SU-DHL-6 (cell line): ENCODE measurements around the gene CHRM5.

Experiments used
- H2AFZ ChIP-seq: fragments of 200-600 bp; sonication (generic); 2 replicates; pipeline ENCODE4 v1.6.1; 2014; ENCODE audit warnings: low read depth, mild to moderate bottlenecking, moderate library complexity, mixed read lengths, antibody characterized with exemption, low read length; ENCODE audit not compliant: severe bottlenecking
- H3F3A ChIP-seq: fragments of 200-600 bp; shearing (Covaris generic); 2 replicates; pipeline ENCODE4 v1.6.0; 2016; ENCODE audit warnings: antibody characterized with exemption, mild to moderate bottlenecking; ENCODE audit not compliant: insufficient read depth
- H3K27ac ChIP-seq: fragments of 200-600 bp; sonication (generic); 2 replicates; pipeline ENCODE4 v1.5.1; 2016; ENCODE audit warnings: low read depth, mild to moderate bottlenecking, low read length, moderate library complexity, mixed read lengths
- H3K27me3 ChIP-seq: fragments of 200-600 bp; sonication (generic), shearing (Covaris generic); 2 replicates; pipeline ENCODE4 v1.6.0; 2014; ENCODE audit warnings: mild to moderate bottlenecking, low read length
- H3K36me3 ChIP-seq: fragments of 200-600 bp; sonication (generic); 2 replicates; pipeline ENCODE4 v1.6.1; 2014; ENCODE audit warnings: mild to moderate bottlenecking, low read length, mixed read lengths
- H3K4me2 ChIP-seq: fragments of 300-600, 200-600 bp; shearing (Covaris generic), sonication (generic); 2 replicates; pipeline ENCODE4 v1.6.0; 2014; ENCODE audit warnings: low read length, low read depth, mild to moderate bottlenecking; ENCODE audit not compliant: poor library complexity, severe bottlenecking
- H3K4me3 ChIP-seq: fragments of 200-600 bp; sonication (generic); 2 replicates; pipeline ENCODE4 v1.5.1; 2014; ENCODE audit warnings: antibody characterized with exemption, low read length, mild to moderate bottlenecking, mixed read lengths; ENCODE audit not compliant: insufficient read depth, poor library complexity, severe bottlenecking
- H3K79me2 ChIP-seq: fragments of 200-600 bp; sonication (generic); 2 replicates; pipeline ENCODE4 v1.6.1; 2014; ENCODE audit warnings: mild to moderate bottlenecking, low read length, moderate library complexity; ENCODE audit not compliant: insufficient read depth
- H3K9ac ChIP-seq: fragments of 200-600 bp; sonication (generic); 2 replicates; pipeline ENCODE4 v1.7.0; 2014; ENCODE audit warnings: mild to moderate bottlenecking, low read length
- H3K9me2 ChIP-seq: fragments of 200-600 bp; sonication (generic); replicated peaks from 2 replicates; pipeline ENCODE4 v1.6.1; 2014; ENCODE audit warnings: low read length; ENCODE audit not compliant: insufficient read depth
- H3K9me3 ChIP-seq: fragments of 200-600 bp; sonication (generic); 2 replicates; pipeline ENCODE4 v1.6.1; 2014; ENCODE audit warnings: low read length, mixed read lengths; ENCODE audit not compliant: insufficient read depth
- H4K20me1 ChIP-seq: fragments of 200-600 bp; sonication (generic); 2 replicates; pipeline ENCODE4 v1.6.1; 2014; ENCODE audit warnings: low read depth, mild to moderate bottlenecking, antibody characterized with exemption, low read length, moderate library complexity, mixed read lengths
- EZH2phosphoT487 ChIP-seq: fragments of 200-600 bp; sonication (generic), shearing (Covaris generic); conservative IDR thresholded peaks from 2 replicates; pipeline ENCODE4 v1.6.1; 2018; ENCODE audit warnings: mild to moderate bottlenecking, antibody characterized with exemption, low read length, moderate library complexity, mixed read lengths
- TF ChIP-seq, protein P1 (sequence below): fragments of 200-600 bp; sonication (generic); IDR thresholded peaks from one replicate; pipeline ENCODE4 v1.5.1; 2017; ENCODE audit warnings: antibody characterized with exemption, mild to moderate bottlenecking, low read length, moderate library complexity; ENCODE audit not compliant: insufficient read depth, poor library complexity, severe bottlenecking

The CHRM5 gene

DNA sequence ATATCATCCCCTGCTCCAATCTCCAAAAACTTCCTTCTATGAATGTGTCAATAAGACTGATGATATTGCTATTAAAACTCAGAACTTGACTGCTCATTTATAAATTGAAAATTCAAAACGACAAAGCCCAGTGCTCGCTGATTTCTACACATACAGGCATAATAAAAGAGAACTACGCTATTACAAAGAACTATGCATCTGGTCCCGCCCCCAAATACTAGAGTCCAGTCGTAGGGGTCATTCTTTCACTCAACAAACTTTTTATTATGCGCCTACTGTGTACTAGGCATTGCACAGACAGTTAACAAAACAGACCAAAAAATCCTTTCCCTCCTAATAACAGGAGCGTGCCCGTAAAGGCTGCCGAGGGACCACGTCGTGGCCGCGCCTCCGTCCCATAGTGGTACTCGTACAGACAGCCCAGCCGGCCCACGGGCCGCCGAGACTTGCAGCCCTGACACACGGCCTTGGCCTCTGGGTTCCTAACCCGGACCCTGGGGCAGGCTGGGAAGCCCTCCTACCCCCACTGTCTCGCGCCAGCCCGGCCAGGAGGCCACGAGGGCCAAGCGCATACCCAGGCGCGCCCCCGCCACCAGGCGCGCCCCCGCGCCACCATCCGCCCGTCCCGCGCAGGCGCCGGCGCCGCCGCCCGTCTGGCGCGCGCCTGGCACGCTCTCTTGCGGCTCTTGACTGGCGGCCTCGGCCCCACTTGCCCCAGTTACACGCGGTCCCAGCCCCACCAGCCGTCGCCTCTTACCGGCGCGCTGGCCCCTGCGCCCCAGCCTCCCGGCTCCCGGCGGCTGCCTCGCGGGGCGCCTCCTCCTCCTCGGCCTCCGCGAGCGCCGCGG, 70.0 kb downstream of the CHRM5 start:
- H3K4me2 ChIP-seq = peak overlapping the region; percentile 98
- H3K36me3 ChIP-seq = no peaks in the 10 kb centered on the region
- H3K9ac ChIP-seq = peak overlapping the region; percentile 93
- H3K27me3 ChIP-seq = no peaks in the 10 kb centered on the region
- H3K4me3 ChIP-seq = peak overlapping the region; percentile 93
- H3K9me3 ChIP-seq = no peaks in the 10 kb centered on the region
- H3F3A ChIP-seq = peaks cover 15% of the 10 kb centered on the region
- peaks cover 7% of the 10 kb centered on the region for H3K79me2 ChIP-seq
- peak overlapping the region; percentile 74 for H3K27ac ChIP-seq
- no peaks in the 10 kb centered on the region for H4K20me1 ChIP-seq
- peak overlapping the region; percentile 98 for H2AFZ ChIP-seq
- H3K9me2 ChIP-seq = no peaks in the 10 kb centered on the region
- TF ChIP-seq, protein P1, sequence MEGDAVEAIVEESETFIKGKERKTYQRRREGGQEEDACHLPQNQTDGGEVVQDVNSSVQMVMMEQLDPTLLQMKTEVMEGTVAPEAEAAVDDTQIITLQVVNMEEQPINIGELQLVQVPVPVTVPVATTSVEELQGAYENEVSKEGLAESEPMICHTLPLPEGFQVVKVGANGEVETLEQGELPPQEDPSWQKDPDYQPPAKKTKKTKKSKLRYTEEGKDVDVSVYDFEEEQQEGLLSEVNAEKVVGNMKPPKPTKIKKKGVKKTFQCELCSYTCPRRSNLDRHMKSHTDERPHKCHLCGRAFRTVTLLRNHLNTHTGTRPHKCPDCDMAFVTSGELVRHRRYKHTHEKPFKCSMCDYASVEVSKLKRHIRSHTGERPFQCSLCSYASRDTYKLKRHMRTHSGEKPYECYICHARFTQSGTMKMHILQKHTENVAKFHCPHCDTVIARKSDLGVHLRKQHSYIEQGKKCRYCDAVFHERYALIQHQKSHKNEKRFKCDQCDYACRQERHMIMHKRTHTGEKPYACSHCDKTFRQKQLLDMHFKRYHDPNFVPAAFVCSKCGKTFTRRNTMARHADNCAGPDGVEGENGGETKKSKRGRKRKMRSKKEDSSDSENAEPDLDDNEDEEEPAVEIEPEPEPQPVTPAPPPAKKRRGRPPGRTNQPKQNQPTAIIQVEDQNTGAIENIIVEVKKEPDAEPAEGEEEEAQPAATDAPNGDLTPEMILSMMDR = no peak
- TF ChIP-seq EZH2phosphoT487 = no peak

DNA sequence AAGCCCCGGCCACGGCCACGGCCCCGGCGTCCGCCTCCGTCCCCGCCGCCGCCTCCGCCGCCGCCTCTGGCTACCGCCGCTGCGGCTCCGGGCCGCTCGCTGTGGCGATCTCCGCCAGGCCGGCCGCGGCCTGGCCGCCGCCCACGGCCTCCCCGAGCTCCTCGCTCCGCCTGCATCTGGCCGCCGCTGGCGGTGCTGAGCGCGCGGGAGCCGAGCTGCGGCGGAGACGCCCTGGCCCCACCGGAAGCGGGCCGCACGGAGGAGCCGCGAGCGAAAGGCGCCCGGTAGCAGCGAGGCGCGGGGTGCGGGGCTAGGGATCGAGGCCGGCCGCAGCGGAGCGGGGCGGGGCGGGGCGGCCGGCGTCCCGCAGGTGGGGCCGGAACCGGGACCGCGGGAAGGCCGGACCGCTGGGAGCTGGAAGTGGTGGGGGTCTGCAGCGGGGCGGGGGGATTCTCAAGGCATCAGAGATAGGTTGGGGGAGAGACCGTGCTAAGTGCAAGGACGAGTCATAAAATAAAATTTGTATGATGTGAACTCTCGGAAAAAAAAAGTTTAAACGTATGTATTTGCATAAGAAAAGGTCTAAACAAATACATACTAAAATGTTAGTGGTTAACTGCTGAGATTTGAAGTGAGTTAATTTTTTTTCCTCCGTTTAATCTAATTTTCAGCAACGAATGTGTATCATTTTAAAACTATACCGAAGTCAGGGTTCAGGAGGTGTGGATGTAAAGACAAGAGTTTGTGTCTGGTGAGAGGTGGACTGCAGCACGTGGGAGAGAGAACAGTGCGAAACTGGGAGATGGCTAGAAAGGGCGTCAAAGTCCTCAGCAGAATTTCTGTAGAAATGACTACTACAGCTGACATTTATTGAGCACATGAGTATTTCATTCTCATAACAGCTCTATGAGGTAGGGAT, 70.8 kb downstream of the CHRM5 start, which contains the start of gene AVEN:
Gene AVEN, minus strand, starts transcription at position 334 of the 919 bp plus-strand sequence. Its CDS starts 158 bp downstream, at position 176.
- peaks cover 15% of the 10 kb centered on the region for H3F3A ChIP-seq
- peak within 1 kb of the TSS; percentile 98 for H3K4me2 ChIP-seq
- peak within 1 kb of the TSS; percentile 93 for H3K9ac ChIP-seq
- peak within 1 kb of the TSS; percentile 98 for H2AFZ ChIP-seq
- TF ChIP-seq EZH2phosphoT487 = no peak
- TF ChIP-seq, protein P1 = no peak
- no peaks in the 10 kb centered on the region for H3K9me3 ChIP-seq
- no peaks in the 10 kb centered on the region for H3K27me3 ChIP-seq
- H3K27ac ChIP-seq = peak within 1 kb of the TSS; percentile 74
- no peaks in the 10 kb centered on the region for H4K20me1 ChIP-seq
- H3K9me2 ChIP-seq = no peaks in the 10 kb centered on the region
- peak within 1 kb of the TSS; percentile 93 for H3K4me3 ChIP-seq
- peaks cover 7% of the 10 kb centered on the region for H3K79me2 ChIP-seq
- no peaks in the 10 kb centered on the region for H3K36me3 ChIP-seq

GRCh38 chr15:34039790-34040113, 71.5 kb downstream of the CHRM5 start:
- Histone ChIP-seq H3K9ac (peak overlapping the region; percentile 93), H3K27ac (peak overlapping the region; percentile 74; the same call in 1 of the 2 replicates)

More at GRCh38 chr15:34039790-34040113, 71.5 kb downstream of the CHRM5 start:
- H3K9me2 ChIP-seq = no peaks in the 10 kb centered on the region
- no peaks in the 10 kb centered on the region for H3K9me3 ChIP-seq
- H3K4me2 ChIP-seq = peak overlapping the region; percentile 98
- H3K4me3 ChIP-seq = peak overlapping the region; percentile 93
- H3F3A ChIP-seq = peaks cover 15% of the 10 kb centered on the region
- H3K27me3 ChIP-seq = no peaks in the 10 kb centered on the region
- TF ChIP-seq EZH2phosphoT487 = no peak
- TF ChIP-seq, protein P1 = no peak
- H3K36me3 ChIP-seq = no peaks in the 10 kb centered on the region
- H3K79me2 ChIP-seq = peaks cover 4% of the 10 kb centered on the region
- no peaks in the 10 kb centered on the region for H4K20me1 ChIP-seq
- peak overlapping the region; percentile 88 for H2AFZ ChIP-seq
